ENCODE data around the gene CELA1. TPM values are rescaled to one million over a fixed set of nuclear protein-coding genes. Genes with fewer than 3 reads are reported as not detected.
A peak's percentile ranks its signal among the peaks of the same experiment; 100 is the strongest.
"Not testable (repeated sequence)": the region's sequence is repeated elsewhere in the genome, so short reads cannot be mapped to it uniquely, and the experiment has no call there.

CELA1 gene
- total and polyA plus RNA-seq, 2 experiments from 2014 or later: not detected

DNA sequence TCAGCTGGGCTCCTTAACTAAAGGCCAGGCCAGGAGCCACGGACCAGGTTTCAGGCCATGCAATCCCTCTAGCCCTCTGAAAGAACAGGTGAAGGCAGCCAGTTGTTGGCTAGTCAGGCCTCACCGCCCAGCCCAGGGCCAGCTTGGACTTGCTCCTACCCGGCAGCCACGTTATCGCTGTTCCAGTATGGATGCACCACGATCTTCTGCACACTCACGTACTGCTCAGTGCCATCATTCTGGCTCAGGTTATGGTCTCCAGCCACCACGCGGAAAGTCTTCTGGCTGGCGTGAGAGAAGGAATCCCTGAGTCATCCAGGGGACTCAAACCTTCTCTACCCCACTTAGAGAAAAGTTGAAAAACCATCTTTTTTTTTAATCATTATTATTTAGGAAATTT, 4.1 kb downstream of the CELA1 start:
- TF ChIP-seq, protein P1, sequence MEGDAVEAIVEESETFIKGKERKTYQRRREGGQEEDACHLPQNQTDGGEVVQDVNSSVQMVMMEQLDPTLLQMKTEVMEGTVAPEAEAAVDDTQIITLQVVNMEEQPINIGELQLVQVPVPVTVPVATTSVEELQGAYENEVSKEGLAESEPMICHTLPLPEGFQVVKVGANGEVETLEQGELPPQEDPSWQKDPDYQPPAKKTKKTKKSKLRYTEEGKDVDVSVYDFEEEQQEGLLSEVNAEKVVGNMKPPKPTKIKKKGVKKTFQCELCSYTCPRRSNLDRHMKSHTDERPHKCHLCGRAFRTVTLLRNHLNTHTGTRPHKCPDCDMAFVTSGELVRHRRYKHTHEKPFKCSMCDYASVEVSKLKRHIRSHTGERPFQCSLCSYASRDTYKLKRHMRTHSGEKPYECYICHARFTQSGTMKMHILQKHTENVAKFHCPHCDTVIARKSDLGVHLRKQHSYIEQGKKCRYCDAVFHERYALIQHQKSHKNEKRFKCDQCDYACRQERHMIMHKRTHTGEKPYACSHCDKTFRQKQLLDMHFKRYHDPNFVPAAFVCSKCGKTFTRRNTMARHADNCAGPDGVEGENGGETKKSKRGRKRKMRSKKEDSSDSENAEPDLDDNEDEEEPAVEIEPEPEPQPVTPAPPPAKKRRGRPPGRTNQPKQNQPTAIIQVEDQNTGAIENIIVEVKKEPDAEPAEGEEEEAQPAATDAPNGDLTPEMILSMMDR (IDR thresholded peaks at IDR 0.05; ENCODE audit: low read depth, low read length): no peak

DNA sequence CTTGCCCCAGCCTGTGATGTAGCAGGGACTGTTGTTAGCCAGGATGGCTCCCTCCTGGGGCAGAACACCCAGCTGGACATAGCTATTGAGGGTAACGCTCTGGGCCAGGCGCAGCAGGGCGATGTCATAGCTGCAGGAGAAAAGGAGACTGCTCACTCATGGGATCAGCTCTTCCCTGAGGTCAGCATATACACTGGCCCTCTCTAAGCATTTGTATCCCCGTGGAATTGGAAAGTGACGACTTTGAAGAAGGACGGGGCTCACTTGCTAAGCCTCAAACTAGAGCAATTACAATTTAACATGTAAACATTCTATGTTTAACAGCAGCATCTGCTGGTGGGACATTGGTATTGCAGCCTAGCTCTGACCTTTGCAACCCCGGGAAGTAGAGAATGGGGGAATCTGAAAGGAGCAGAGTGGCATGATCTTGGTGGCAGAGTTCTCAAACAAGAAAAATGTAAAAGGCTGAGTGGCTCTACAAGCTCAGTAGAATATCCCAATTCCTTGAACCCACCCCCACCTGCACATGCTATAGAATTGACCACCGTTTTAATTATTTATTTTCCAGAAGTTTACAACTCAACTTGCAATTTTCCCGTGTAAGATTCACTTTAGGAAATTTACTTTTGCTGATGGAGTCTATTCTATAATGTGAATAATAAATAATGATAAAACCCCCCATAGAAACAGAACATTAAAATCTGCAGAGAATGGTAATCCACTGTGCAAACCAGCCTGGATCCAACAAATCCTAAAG, 5.0 kb downstream of the CELA1 start:
- H3K36me3 ChIP-seq: no peaks in the 10 kb centered on the region
- TF ChIP-seq, protein P1 (IDR thresholded peaks at IDR 0.05; ENCODE audit: low read depth, low read length): peak; percentile 99
- H3K27me3 ChIP-seq: no peaks in the 10 kb centered on the region
- peak; percentile 79 to 83 for DNase-seq (ENCODE audit: low read depth in 1 of 2, low spot score in 1 of 2)
- peaks cover 3% of the 10 kb centered on the region for H3K4me1 ChIP-seq (ENCODE audit: low read depth)
- H3K9me3 ChIP-seq (ENCODE audit: low read depth): no peaks in the 10 kb centered on the region
- no peak overlapping the region for H3K4me3 ChIP-seq
- no peak overlapping the region for H3K27ac ChIP-seq

More for the DNA sequence above, 4.1 kb downstream of the CELA1 start:
- DNase-seq (ENCODE audit: low read depth in 1 of 2, low spot score in 1 of 2): no peak
- Histone ChIP-seq H3K27ac (no peak overlapping the region), H3K27me3 (no peaks in the 10 kb centered on the region), H3K4me3 (no peak overlapping the region), H3K36me3 (no peaks in the 10 kb centered on the region), H3K9me3 (ENCODE audit: low read depth) (no peaks in the 10 kb centered on the region), H3K4me1 (ENCODE audit: low read depth) (peaks cover 3% of the 10 kb centered on the region)

DNA sequence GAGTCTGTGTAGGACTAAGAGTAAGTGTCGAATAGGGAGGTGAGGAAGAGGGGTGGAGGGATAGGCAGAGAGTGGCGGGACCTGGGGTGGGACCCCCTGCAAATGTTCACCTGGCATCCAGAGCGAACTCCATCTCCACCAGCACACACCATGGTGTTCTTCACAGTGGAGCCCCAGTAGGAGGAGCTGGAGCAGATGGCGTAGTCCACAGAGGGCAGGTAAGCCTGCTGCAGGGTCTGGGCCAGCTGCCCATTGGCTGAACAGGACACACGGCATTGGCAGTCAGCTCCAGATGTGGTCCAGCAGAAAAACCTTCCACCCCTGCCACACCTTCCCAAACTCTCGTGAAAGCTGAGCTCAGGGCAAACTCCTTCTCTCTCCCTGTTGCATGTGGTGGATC, 6.7 kb downstream of the CELA1 start:
- Histone ChIP-seq H3K36me3 (no peaks in the 10 kb centered on the region), H3K9me3 (ENCODE audit: low read depth) (no peaks in the 10 kb centered on the region), H3K4me3 (no peak overlapping the region), H3K4me1 (ENCODE audit: low read depth) (peaks cover 3% of the 10 kb centered on the region), H3K27ac (no peak overlapping the region), H3K27me3 (no peaks in the 10 kb centered on the region)
- TF ChIP-seq, protein P1 (IDR thresholded peaks at IDR 0.05; ENCODE audit: low read depth, low read length): no peak
- DNase-seq (ENCODE audit: low read depth in 1 of 2, low spot score in 1 of 2): no peak

DNA sequence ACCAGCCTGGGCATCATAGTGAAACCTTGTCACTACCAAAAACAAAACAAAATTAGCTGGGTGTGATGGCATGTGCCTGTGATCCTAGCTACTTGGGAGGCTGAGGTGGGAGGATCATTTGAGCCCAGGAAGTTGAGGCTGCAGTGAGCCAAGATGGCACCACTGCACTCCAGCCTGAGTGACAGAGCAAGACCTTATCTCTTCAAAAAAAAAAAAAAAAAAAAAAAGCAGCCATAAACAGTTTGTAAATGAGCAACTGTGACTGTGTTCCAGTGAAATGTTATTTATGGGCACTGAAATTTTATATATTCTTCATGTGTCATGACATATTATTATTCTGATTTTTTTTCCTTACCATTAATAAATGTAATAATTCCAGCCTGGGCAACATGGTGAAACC, 9.1 kb downstream of the CELA1 start:
- not testable (repeated sequence) for H3K4me1 ChIP-seq (ENCODE audit: low read depth); H3K27me3 ChIP-seq; H3K4me3 ChIP-seq; H3K36me3 ChIP-seq; H3K27ac ChIP-seq; DNase-seq (ENCODE audit: low read depth in 1 of 2, low spot score in 1 of 2); H3K9me3 ChIP-seq (ENCODE audit: low read depth)

DNA sequence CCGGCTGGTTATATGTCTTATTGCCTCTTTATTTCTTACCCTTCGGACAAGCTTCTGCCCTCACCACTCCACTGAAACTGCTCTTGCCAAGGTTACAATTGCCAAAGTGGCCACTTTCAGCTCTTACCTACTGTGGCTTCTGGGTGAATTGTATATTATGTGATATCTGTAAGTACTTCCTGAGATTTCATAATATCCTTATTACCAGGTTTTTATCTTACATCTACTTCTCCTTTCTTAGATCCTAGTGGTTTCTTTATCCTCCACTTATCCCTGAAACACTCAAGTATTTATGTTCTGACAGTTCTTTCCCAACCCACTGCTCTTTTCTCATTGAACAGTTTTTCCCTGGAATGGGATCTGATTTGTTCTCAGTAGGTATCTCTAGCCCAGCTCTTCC, 10.5 kb downstream of the CELA1 start:
- peak in 1 of 2 donors; percentile 55 for DNase-seq (ENCODE audit: low read depth in 1 of 2, low spot score in 1 of 2)
- Histone ChIP-seq H3K4me3 (no peak overlapping the region), H3K9me3 (ENCODE audit: low read depth) (no peaks in the 10 kb centered on the region), H3K4me1 (ENCODE audit: low read depth) (no peaks in the 10 kb centered on the region), H3K36me3 (no peaks in the 10 kb centered on the region), H3K27me3 (no peaks in the 10 kb centered on the region), H3K27ac (no peak overlapping the region)
- TF ChIP-seq, protein P1 (IDR thresholded peaks at IDR 0.05; ENCODE audit: low read depth, low read length): no peak

DNA sequence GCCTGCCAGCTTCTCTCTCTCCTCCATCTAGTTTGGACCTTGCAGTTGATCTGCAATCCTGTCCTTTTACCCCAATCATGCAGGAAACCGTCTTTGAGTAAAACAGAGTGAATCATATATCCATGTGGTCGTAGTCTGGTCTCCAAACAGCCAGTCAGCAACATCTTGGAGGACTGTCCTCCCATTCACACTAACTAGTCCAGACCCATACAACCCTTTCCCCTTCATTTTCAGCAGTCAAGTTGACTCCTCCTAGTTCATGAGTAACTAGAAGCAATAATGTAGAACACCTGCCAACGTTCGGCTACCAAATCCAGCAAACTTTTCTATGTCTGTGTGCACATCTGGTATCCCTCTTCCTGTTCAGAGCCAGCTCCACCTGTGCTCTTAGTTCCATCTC, 11.7 kb downstream of the CELA1 start:
- TF ChIP-seq, protein P1 (IDR thresholded peaks at IDR 0.05; ENCODE audit: low read depth, low read length): no peak
- Histone ChIP-seq H3K36me3 (no peaks in the 10 kb centered on the region), H3K9me3 (ENCODE audit: low read depth) (no peaks in the 10 kb centered on the region), H3K4me1 (ENCODE audit: low read depth) (no peaks in the 10 kb centered on the region), H3K27me3 (no peaks in the 10 kb centered on the region), H3K4me3 (no peak overlapping the region), H3K27ac (no peak overlapping the region)
- peak in 1 of 2 donors; percentile 24 for DNase-seq (ENCODE audit: low read depth in 1 of 2, low spot score in 1 of 2)
